H9 (cell line): ENCODE measurements around the gene MXI1. TPM values are rescaled to one million over a fixed set of nuclear protein-coding genes. Genes with fewer than 3 reads are reported as not detected.
A peak's percentile ranks its signal among the peaks of the same experiment; 100 is the strongest.

Experiments used
- DNase-seq: peaks from one replicate; pipeline ENCODE4 v3.0.0-alpha.2; 2017
- H2AFZ ChIP-seq: one replicate; pipeline ENCODE4 v1.6.1; 2013; ENCODE audit warnings: mild to moderate bottlenecking, low read length, control low read depth, moderate library complexity
- H2AK5ac ChIP-seq: 2 replicates; pipeline ENCODE4 v1.6.1; 2013; ENCODE audit warnings: low read length, control low read depth, mixed read lengths; ENCODE audit not compliant: insufficient read length
- H2BK120ac ChIP-seq: one replicate; pipeline ENCODE4 v1.6.1; 2013; ENCODE audit warnings: low read depth, mild to moderate bottlenecking, low read length, control low read depth, inconsistent platforms; ENCODE audit not compliant: poor library complexity, severe bottlenecking
- H2BK12ac ChIP-seq: 2 replicates; pipeline ENCODE4 v1.6.1; 2013; ENCODE audit warnings: low read length, control low read depth, mixed read lengths, low read depth; ENCODE audit not compliant: insufficient read length
- H2BK15ac ChIP-seq: 2 replicates; pipeline ENCODE4 v1.6.1; 2013; ENCODE audit warnings: low read depth, low read length, control low read depth
- H2BK20ac ChIP-seq: one replicate; pipeline ENCODE4 v1.6.1; 2013; ENCODE audit warnings: low read depth, mild to moderate bottlenecking, low read length, control low read depth, inconsistent platforms; ENCODE audit not compliant: poor library complexity, severe bottlenecking
- H2BK5ac ChIP-seq: 2 replicates; pipeline ENCODE4 v1.6.1; 2013; ENCODE audit warnings: low read length, control low read depth, mixed read lengths; ENCODE audit not compliant: insufficient read length
- H3K14ac ChIP-seq: 2 replicates; pipeline ENCODE4 v1.6.1; 2013; ENCODE audit warnings: low read length, control low read depth; ENCODE audit not compliant: insufficient read depth
- H3K18ac ChIP-seq: 2 replicates; pipeline ENCODE4 v1.6.1; 2013; ENCODE audit warnings: low read depth, mild to moderate bottlenecking, mixed read lengths, low read length, control low read depth; ENCODE audit not compliant: insufficient read length
- H3K23ac ChIP-seq: 2 replicates; pipeline ENCODE4 v1.6.1; 2013; ENCODE audit warnings: low read length, control low read depth, mixed read lengths, low read depth; ENCODE audit not compliant: insufficient read length
- H3K23me2 ChIP-seq: 2 replicates; pipeline ENCODE4 v1.6.1; 2013; ENCODE audit warnings: low read depth, mild to moderate bottlenecking, mixed read lengths, low read length, control low read depth; ENCODE audit not compliant: insufficient read length, poor library complexity, severe bottlenecking
- H3K27ac ChIP-seq: 2 replicates; pipeline ENCODE4 v1.5.1; 2013; ENCODE audit warnings: low read length, control low read depth, mixed read lengths, low read depth; ENCODE audit not compliant: insufficient read length
- H3K27me3 ChIP-seq: 2 replicates; pipeline ENCODE4 v1.6.1; 2013; ENCODE audit warnings: low read length, control low read depth, inconsistent platforms; ENCODE audit not compliant: insufficient read depth
- H3K4ac ChIP-seq: 2 replicates; pipeline ENCODE4 v1.6.1; 2013; ENCODE audit warnings: low read depth, mild to moderate bottlenecking, control low read depth, inconsistent platforms, low read length, moderate library complexity
- H3K4me1 ChIP-seq: 2 replicates; pipeline ENCODE4 v1.6.1; 2013; ENCODE audit warnings: low read length, control low read depth, inconsistent platforms; ENCODE audit not compliant: insufficient read depth
- H3K4me2 ChIP-seq: 2 replicates; pipeline ENCODE4 v1.6.1; 2013; ENCODE audit warnings: low read length, control low read depth, mixed read lengths; ENCODE audit not compliant: insufficient read length, insufficient read depth
- H3K56ac ChIP-seq: 2 replicates; pipeline ENCODE4 v1.6.1; 2013; ENCODE audit warnings: low read depth, mild to moderate bottlenecking, mixed read lengths, low read length, control low read depth; ENCODE audit not compliant: insufficient read length
- H3K79me1 ChIP-seq: 2 replicates; pipeline ENCODE4 v1.6.1; 2013; ENCODE audit warnings: low read depth, mild to moderate bottlenecking, moderate library complexity, low read length, control low read depth, inconsistent platforms; ENCODE audit not compliant: insufficient read depth, poor library complexity, severe bottlenecking
- H3K79me2 ChIP-seq: 2 replicates; pipeline ENCODE4 v1.6.1; 2013; ENCODE audit warnings: low read length, control low read depth, inconsistent platforms; ENCODE audit not compliant: insufficient read depth
- H3K9ac ChIP-seq: 2 replicates; pipeline ENCODE4 v1.6.1; 2013; ENCODE audit warnings: low read length, control low read depth, mixed read lengths; ENCODE audit not compliant: insufficient read length; ENCODE audit errors: extremely low read depth
- H3K9me3 ChIP-seq: one replicate; pipeline ENCODE4 v1.6.1; 2013; ENCODE audit warnings: low read depth, low read length, inconsistent platforms; ENCODE audit not compliant: control insufficient read depth
- H3T11ph ChIP-seq: one replicate; pipeline ENCODE4 v1.6.1; 2013; ENCODE audit warnings: mild to moderate bottlenecking, low read length, control low read depth, inconsistent platforms
- H4K20me1 ChIP-seq: one replicate; pipeline ENCODE4 v1.6.1; 2013; ENCODE audit not compliant: control insufficient read depth, insufficient read length, insufficient read depth
- H4K5ac ChIP-seq: 2 replicates; pipeline ENCODE4 v1.6.1; 2013; ENCODE audit warnings: low read depth, mild to moderate bottlenecking, mixed read lengths, low read length, control low read depth; ENCODE audit not compliant: insufficient read length
- H4K8ac ChIP-seq: replicated peaks from 2 replicates; pipeline ENCODE4 v1.6.1; 2013; ENCODE audit warnings: low read length, control low read depth, mixed read lengths, low read depth; ENCODE audit not compliant: insufficient read length
- H4K91ac ChIP-seq: 2 replicates; pipeline ENCODE4 v1.6.1; 2013; ENCODE audit warnings: low read depth, mild to moderate bottlenecking, moderate library complexity, mixed read lengths, low read length, control low read depth; ENCODE audit not compliant: insufficient read length
- H3K27ac Mint-ChIP-seq, 3 experiments: 2 replicates in 2 of 3; 3 replicates in 1 of 3; pipeline ENCODE4 v1.8.0; 2020 to 2021; ENCODE audit warnings: mixed read lengths in 3 of 3, mild to moderate bottlenecking in 1 of 3, moderate library complexity in 1 of 3
- H3K27me3 Mint-ChIP-seq: 2 replicates; pipeline ENCODE4 v1.8.0; 2021; ENCODE audit warnings: low read depth, mild to moderate bottlenecking, moderate library complexity, mixed read lengths
- H3K36me3 Mint-ChIP-seq, 3 experiments: 2 replicates in 2 of 3; 3 replicates in 1 of 3; pipeline ENCODE4 v1.8.0; 2020 to 2021; ENCODE audit warnings: low read depth in 3 of 3, mixed read lengths in 3 of 3; ENCODE audit not compliant: insufficient read depth in 1 of 3
- H3K4me1 Mint-ChIP-seq, 2 experiments: 2 replicates each; pipeline ENCODE4 v1.8.0; 2020; ENCODE audit warnings: mixed read lengths in 2 of 2
- H3K4me3 Mint-ChIP-seq, 2 experiments: 2 replicates in 1 of 2; 3 replicates in 1 of 2; pipeline ENCODE4 v1.8.0; 2020 to 2021; ENCODE audit warnings: mild to moderate bottlenecking in 2 of 2, mixed read lengths in 2 of 2, moderate library complexity in 1 of 2
- H3K9me3 Mint-ChIP-seq, 2 experiments: 2 replicates in 1 of 2; 3 replicates in 1 of 2; pipeline ENCODE4 v1.8.0; 2020; ENCODE audit warnings: mild to moderate bottlenecking in 2 of 2, mixed read lengths in 2 of 2, moderate library complexity in 1 of 2
- WGBS: extraction: QIAGEN DNeasy Blood & Tissue Kit; methylation state at CpG from one replicate; pipeline ENCODE4 v1.1.7; 2013; ENCODE audit warnings: missing lambda C conversion rate, low lambda C conversion rate, mixed read lengths; ENCODE audit not compliant: insufficient read length; ENCODE audit errors: extremely low coverage; 5-methylcytosine and 5-hydroxymethylcytosine counted together
- total RNA-seq: library from RNA; stranded (reverse); gene quantifications from 2 replicates; pipeline ENCODE4 v1.2.1, GENCODE V29; 2021
- TF ChIP-seq, protein P1 (sequence below): fragments of 200-600 bp; sonication (generic); conservative IDR thresholded peaks from 3 replicates; pipeline ENCODE4 v1.8.0; 2021; ENCODE audit warnings: antibody characterized with exemption, mild to moderate bottlenecking

The MXI1 gene
- total RNA-seq, 1 experiment from 2014 or later, result 5.6 TPM

DNA sequence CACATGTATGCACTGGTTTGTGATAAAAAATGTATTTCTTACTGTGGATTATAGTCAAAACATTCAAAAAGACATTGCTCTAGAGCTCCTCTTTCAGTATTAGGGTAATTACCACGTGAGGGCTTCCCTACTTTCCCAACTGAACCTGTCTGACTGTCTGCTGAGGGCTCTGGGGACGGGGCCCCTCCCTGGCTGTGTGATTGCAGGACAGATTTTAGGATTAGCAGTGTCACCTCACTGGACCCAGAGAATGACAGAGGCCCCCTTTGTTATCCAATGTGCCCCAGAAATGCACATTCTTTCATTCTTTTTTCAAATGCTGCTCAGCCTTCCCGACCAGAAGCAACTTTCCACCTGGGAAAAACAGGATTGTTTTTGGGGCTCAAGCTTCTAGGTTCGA lies 43.6 kb upstream of the MXI1 start:
- H3K27me3 ChIP-seq, result peaks cover 48% of the 10 kb centered on the region
- peaks cover 99% of the 10 kb centered on the region for H3K27me3 Mint-ChIP-seq

More for the DNA sequence above, 43.6 kb upstream of the MXI1 start:
- Histone ChIP-seq H2AFZ (no peak overlapping the region), H4K8ac (no peak overlapping the region), H4K20me1 (peaks cover 2% of the 10 kb centered on the region), H2AK5ac (no peak overlapping the region), H3K4ac (no peak overlapping the region), H3K4me2 (no peak overlapping the region), H3K23me2 (no peaks in the 10 kb centered on the region), H3T11ph (no peak overlapping the region), H3K9me3 (no peaks in the 10 kb centered on the region), H3K4me1 (peaks cover 2% of the 10 kb centered on the region; the same call in 1 of the 2 replicates), H3K79me2 (no peaks in the 10 kb centered on the region), H4K91ac (no peak overlapping the region), H2BK20ac (no peak overlapping the region), H2BK120ac (no peak overlapping the region), H3K14ac (no peak overlapping the region), H3K27ac (no peak overlapping the region), H2BK12ac (no peak overlapping the region), H2BK5ac (no peak overlapping the region), H2BK15ac (no peak overlapping the region), H4K5ac (no peak overlapping the region), H3K56ac (no peak overlapping the region), H3K23ac (no peak overlapping the region), H3K79me1 (no peaks in the 10 kb centered on the region), H3K18ac (no peak overlapping the region), H3K9ac (no peak overlapping the region)
- H3K36me3 Mint-ChIP-seq, result no peaks in the 10 kb centered on the region; a peak in 2 of 7 replicates
- peaks cover 29 to 38% of the 10 kb centered on the region in 2 experiments for H3K4me1 Mint-ChIP-seq
- H3K4me3 Mint-ChIP-seq, result peak overlapping the region in 1 of 2 experiments; percentile 51; a peak in 1 of 5 replicates
- H3K27ac Mint-ChIP-seq, result peak overlapping the region in 1 of 3 experiments; percentile 85; a peak in 1 of 7 replicates
- WGBS, result no CpG with 5 or more reads among the region's 4 CpGs
- DNase-seq, result peak; percentile 15
- TF ChIP-seq, protein P1, sequence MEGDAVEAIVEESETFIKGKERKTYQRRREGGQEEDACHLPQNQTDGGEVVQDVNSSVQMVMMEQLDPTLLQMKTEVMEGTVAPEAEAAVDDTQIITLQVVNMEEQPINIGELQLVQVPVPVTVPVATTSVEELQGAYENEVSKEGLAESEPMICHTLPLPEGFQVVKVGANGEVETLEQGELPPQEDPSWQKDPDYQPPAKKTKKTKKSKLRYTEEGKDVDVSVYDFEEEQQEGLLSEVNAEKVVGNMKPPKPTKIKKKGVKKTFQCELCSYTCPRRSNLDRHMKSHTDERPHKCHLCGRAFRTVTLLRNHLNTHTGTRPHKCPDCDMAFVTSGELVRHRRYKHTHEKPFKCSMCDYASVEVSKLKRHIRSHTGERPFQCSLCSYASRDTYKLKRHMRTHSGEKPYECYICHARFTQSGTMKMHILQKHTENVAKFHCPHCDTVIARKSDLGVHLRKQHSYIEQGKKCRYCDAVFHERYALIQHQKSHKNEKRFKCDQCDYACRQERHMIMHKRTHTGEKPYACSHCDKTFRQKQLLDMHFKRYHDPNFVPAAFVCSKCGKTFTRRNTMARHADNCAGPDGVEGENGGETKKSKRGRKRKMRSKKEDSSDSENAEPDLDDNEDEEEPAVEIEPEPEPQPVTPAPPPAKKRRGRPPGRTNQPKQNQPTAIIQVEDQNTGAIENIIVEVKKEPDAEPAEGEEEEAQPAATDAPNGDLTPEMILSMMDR, result no peak
- H3K9me3 Mint-ChIP-seq, result peaks cover 0 to 5% of the 10 kb centered on the region in 2 experiments; a peak in 3 of 5 replicates
